Smooth muscle cell of the pulmonary artery (primary cell): ENCODE results near the gene ZDHHC13. TPM values are rescaled to one million over a fixed set of nuclear protein-coding genes. Genes with fewer than 3 reads are reported as not detected.

Experiments used
- total RNA-seq: library from RNA; depleted of rRNA; stranded (reverse); fragments of >200 nt; gene quantifications from 2 replicates; pipeline ENCODE4 v1.2.3, GENCODE V29; 2014

ZDHHC13 gene, protein sequence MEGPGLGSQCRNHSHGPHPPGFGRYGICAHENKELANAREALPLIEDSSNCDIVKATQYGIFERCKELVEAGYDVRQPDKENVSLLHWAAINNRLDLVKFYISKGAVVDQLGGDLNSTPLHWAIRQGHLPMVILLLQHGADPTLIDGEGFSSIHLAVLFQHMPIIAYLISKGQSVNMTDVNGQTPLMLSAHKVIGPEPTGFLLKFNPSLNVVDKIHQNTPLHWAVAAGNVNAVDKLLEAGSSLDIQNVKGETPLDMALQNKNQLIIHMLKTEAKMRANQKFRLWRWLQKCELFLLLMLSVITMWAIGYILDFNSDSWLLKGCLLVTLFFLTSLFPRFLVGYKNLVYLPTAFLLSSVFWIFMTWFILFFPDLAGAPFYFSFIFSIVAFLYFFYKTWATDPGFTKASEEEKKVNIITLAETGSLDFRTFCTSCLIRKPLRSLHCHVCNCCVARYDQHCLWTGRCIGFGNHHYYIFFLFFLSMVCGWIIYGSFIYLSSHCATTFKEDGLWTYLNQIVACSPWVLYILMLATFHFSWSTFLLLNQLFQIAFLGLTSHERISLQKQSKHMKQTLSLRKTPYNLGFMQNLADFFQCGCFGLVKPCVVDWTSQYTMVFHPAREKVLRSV
- 12.6 and 14.7 TPM in 2 replicates for total RNA-seq

DNA sequence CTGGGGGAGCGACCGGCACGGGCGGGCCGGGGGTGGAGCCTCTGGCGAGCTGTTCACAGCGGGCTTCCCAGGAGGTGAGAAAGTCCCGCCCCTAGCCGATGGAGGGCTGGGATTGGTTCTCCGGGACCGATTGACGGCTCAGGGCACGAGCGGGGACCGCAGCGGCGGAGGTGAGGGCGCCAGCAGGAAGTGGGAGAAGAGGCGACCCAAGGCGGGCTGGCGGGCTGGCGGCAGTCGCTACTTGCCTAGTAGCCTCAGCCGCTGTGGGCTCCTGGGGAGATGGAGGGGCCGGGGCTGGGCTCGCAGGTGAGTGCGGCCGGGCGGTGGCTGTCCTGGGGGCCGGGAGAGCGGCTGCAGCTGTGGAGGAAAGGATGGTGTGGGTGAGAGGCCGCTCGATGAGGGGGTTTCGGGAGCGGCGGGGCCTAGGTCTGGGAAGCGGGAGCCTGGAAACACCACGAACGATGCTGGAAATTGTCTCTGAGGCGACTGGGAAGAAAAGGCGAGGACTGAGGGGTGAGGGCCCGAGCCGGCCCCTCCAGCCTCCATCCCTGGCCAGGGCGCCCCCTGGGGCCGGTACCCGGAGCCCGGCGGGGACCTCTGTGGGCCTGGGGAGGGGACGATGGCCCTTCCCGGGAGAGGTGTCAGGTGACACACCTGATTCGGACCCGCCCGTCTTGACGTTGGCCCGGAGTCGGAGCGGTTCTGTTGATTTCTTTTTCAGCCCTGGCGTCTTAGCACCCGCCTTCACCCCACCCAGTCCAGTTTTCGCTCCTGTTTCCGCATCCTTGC, at the start of gene ZDHHC13:
Gene ZDHHC13 (plus strand): TSS at position 198 of the 789 bp plus-strand sequence. CDS start 82 bp downstream, at position 280.

DNA sequence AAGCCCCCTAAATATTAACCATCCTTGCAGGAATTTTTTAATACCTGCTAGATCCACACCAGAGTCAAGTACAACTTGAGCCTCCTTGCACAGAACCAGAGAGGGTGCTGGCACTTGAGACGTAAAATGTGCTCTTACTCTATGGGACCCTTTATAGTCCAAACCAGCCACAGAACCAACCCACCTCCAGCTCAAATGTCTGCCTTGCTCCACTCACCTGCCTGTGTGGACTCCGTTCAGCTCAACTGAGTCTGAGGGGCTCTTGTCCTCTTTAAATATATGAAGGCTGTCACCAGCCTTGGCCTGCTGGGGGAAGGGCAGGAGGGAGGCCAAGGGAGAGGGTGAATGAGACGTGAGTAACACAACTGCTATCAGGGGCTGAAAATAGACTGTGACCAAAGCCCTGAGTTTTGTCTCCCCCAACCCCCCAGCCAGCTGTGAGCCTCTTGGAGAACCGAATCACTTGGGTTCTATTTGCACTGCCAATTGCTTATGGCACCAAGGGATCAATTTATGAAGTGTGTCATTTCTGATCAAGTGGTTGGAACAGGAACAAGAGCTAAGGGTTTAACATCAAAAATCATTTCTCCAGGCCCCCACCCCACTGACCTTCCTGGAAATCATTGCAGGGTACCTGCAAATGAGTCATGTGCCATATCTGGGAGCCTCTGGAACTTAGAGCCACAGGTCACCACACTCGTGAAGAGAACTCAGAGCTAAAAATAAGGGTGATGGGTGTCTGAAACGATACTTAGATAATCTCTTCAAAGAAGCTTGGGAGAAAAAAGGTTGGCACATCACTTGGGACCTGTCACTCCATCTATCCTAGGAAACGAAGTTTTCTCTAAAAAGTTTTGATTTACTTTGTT, 85.0 kb downstream of the ZDHHC13 start, which contains the start of gene CSRP3:
Gene CSRP3 (minus strand): TSS at position 247 of the 869 bp plus-strand sequence. CDS start 9,535 bp downstream, outside the sequence.

Other genes with a start within 250 kb of the ZDHHC13 start
- gene MRGPRX1, start 177.8 kb upstream of the ZDHHC13 start, total RNA-seq: not detected in 2 replicates
- gene MRGPRX2, start 56.5 kb upstream of the ZDHHC13 start, total RNA-seq: not detected in 2 replicates
- gene CSRP3, start 84.8 kb downstream of the ZDHHC13 start, total RNA-seq: 0.56 TPM in 1 of 2 replicates, not detected in the other
- gene E2F8, start 123.8 kb downstream of the ZDHHC13 start, total RNA-seq: 0.13 and 0.33 TPM in 2 replicates